ENCODE results near the gene USP53. TPM values are rescaled to one million over a fixed set of nuclear protein-coding genes. Genes with fewer than 3 reads are reported as not detected.

The USP53 gene
- total and polyA plus RNA-seq, 2 experiments from 2014 or later = 28.4 to 39.9 TPM

DNA sequence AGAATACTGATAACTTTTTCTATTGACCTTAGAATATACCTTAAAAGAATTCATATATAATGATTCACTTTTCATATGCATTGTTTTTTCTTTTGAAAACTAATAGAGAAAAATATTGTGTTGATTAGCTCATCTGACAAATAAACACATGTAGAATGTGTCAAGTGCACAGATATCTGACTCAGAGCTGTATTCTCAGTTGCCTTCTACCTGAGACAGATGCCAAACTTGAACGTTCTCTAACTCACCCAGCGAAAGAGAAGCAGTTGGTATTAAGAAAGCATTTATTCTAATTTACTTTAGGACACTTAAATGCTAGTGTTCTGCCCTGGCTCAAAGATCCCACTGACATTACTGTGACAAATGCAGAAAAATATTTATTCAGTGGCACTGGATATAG, 28.1 kb downstream of the USP53 start:
- no peaks in the 10 kb centered on the region for H3K9me2 ChIP-seq (replicated peaks; ENCODE audit: insufficient read depth)
- no peaks in the 10 kb centered on the region for H3K79me2 ChIP-seq
- no peaks in the 10 kb centered on the region for H3K9me3 ChIP-seq (ENCODE audit: low read depth)
- no peak for DNase-seq (ENCODE audit: low spot score)
- H3K27me3 ChIP-seq = no peaks in the 10 kb centered on the region
- no peaks in the 10 kb centered on the region for H3K36me3 ChIP-seq (replicated peaks; ENCODE audit: insufficient read depth, low read depth)
- no peak overlapping the region for H2AFZ ChIP-seq
- no peaks in the 10 kb centered on the region for H4K20me1 ChIP-seq (ENCODE audit: insufficient read depth, poor library complexity, severe bottlenecking)
- TF ChIP-seq, protein P1, sequence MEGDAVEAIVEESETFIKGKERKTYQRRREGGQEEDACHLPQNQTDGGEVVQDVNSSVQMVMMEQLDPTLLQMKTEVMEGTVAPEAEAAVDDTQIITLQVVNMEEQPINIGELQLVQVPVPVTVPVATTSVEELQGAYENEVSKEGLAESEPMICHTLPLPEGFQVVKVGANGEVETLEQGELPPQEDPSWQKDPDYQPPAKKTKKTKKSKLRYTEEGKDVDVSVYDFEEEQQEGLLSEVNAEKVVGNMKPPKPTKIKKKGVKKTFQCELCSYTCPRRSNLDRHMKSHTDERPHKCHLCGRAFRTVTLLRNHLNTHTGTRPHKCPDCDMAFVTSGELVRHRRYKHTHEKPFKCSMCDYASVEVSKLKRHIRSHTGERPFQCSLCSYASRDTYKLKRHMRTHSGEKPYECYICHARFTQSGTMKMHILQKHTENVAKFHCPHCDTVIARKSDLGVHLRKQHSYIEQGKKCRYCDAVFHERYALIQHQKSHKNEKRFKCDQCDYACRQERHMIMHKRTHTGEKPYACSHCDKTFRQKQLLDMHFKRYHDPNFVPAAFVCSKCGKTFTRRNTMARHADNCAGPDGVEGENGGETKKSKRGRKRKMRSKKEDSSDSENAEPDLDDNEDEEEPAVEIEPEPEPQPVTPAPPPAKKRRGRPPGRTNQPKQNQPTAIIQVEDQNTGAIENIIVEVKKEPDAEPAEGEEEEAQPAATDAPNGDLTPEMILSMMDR (IDR thresholded peaks at IDR 0.05; ENCODE audit: poor library complexity) = no peak
- TF ChIP-seq EZH2 (IDR thresholded peaks at IDR 0.05; ENCODE audit: borderline replicate concordance) (no peak), EZH2phosphoT487 (IDR thresholded peaks at IDR 0.05; ENCODE audit: low read depth, severe bottlenecking, unreplicated experiment) (no peak)
- no peaks in the 10 kb centered on the region for H3K4me1 ChIP-seq (ENCODE audit: insufficient read depth)
- H3K4me3 ChIP-seq = no peak overlapping the region
- H3K27ac ChIP-seq = no peak overlapping the region
- no peak overlapping the region for H3K4me2 ChIP-seq
- WGBS (ENCODE audit: low lambda C conversion rate, missing lambda C conversion rate) = 80% methylated on average over 2 of the region's 2 CpGs

GRCh38 chr4:119242417-119242816, 29.9 kb downstream of the USP53 start:
- Histone ChIP-seq H3K4me1 (ENCODE audit: insufficient read depth) (no peaks in the 10 kb centered on the region), H3K79me2 (no peaks in the 10 kb centered on the region), H2AFZ (no peak overlapping the region), H3K4me2 (no peak overlapping the region), H3K9me3 (ENCODE audit: low read depth) (no peaks in the 10 kb centered on the region), H3K4me3 (no peak overlapping the region), H3K36me3 (replicated peaks; ENCODE audit: insufficient read depth, low read depth) (no peaks in the 10 kb centered on the region), H4K20me1 (ENCODE audit: insufficient read depth, poor library complexity, severe bottlenecking) (no peaks in the 10 kb centered on the region), H3K27ac (no peak overlapping the region), H3K27me3 (no peaks in the 10 kb centered on the region), H3K9me2 (replicated peaks; ENCODE audit: insufficient read depth) (no peaks in the 10 kb centered on the region)
- TF ChIP-seq, protein P1 (IDR thresholded peaks at IDR 0.05; ENCODE audit: poor library complexity) = no peak
- TF ChIP-seq EZH2phosphoT487 (IDR thresholded peaks at IDR 0.05; ENCODE audit: low read depth, severe bottlenecking, unreplicated experiment) (no peak), EZH2 (IDR thresholded peaks at IDR 0.05; ENCODE audit: borderline replicate concordance) (no peak)
- no peak for DNase-seq (ENCODE audit: low spot score)
- WGBS (ENCODE audit: low lambda C conversion rate, missing lambda C conversion rate) = 89% methylated on average over 1 of the region's 1 CpG

GRCh38 chr4:119243868-119244267, 31.4 kb downstream of the USP53 start:
- no peak overlapping the region for H3K4me3 ChIP-seq
- TF ChIP-seq EZH2phosphoT487 (IDR thresholded peaks at IDR 0.05; ENCODE audit: low read depth, severe bottlenecking, unreplicated experiment) (no peak), EZH2 (IDR thresholded peaks at IDR 0.05; ENCODE audit: borderline replicate concordance) (no peak)
- TF ChIP-seq, protein P1 (IDR thresholded peaks at IDR 0.05; ENCODE audit: poor library complexity) = no peak
- no peak overlapping the region for H3K4me2 ChIP-seq
- H3K27me3 ChIP-seq = no peaks in the 10 kb centered on the region
- no peak overlapping the region for H2AFZ ChIP-seq
- DNase-seq (ENCODE audit: low spot score) = no peak
- H3K27ac ChIP-seq = no peak overlapping the region
- WGBS (ENCODE audit: low lambda C conversion rate, missing lambda C conversion rate) = 70% methylated on average over 1 of the region's 1 CpG
- no peaks in the 10 kb centered on the region for H3K9me2 ChIP-seq (replicated peaks; ENCODE audit: insufficient read depth)
- no peaks in the 10 kb centered on the region for H3K79me2 ChIP-seq
- H3K4me1 ChIP-seq (ENCODE audit: insufficient read depth) = no peaks in the 10 kb centered on the region
- H4K20me1 ChIP-seq (ENCODE audit: insufficient read depth, poor library complexity, severe bottlenecking) = no peaks in the 10 kb centered on the region
- no peaks in the 10 kb centered on the region for H3K36me3 ChIP-seq (replicated peaks; ENCODE audit: insufficient read depth, low read depth)
- H3K9me3 ChIP-seq (ENCODE audit: low read depth) = no peaks in the 10 kb centered on the region

DNA sequence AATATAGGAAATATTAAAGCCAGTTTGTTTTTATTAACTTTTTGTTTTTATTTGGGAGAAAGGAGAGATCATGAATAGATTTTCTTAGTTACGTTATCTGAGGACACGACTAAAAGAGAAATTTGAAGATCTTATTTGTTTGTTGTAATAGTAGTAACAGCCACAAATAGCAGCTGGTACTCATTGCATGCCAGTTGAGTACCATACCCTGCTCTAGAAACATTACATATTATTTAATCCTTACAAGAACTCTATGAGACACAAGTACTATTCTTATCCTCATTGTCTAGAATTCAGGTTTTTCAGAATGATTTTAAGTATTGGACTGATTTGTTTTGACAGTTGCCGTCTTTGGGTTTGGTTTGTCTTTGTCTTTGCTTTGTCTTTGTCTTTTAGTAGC, 31.8 kb downstream of the USP53 start:
- no peak for DNase-seq (ENCODE audit: low spot score)
- no peak overlapping the region for H3K27ac ChIP-seq
- no peak overlapping the region for H2AFZ ChIP-seq

More for the DNA sequence above, 31.8 kb downstream of the USP53 start:
- Histone ChIP-seq H3K4me3 (no peak overlapping the region), H3K9me3 (ENCODE audit: low read depth) (no peaks in the 10 kb centered on the region), H3K36me3 (replicated peaks; ENCODE audit: insufficient read depth, low read depth) (no peaks in the 10 kb centered on the region), H4K20me1 (ENCODE audit: insufficient read depth, poor library complexity, severe bottlenecking) (no peaks in the 10 kb centered on the region), H3K4me1 (ENCODE audit: insufficient read depth) (no peaks in the 10 kb centered on the region), H3K27me3 (no peaks in the 10 kb centered on the region), H3K9me2 (replicated peaks; ENCODE audit: insufficient read depth) (no peaks in the 10 kb centered on the region), H3K4me2 (no peak overlapping the region), H3K79me2 (no peaks in the 10 kb centered on the region)
- TF ChIP-seq EZH2phosphoT487 (IDR thresholded peaks at IDR 0.05; ENCODE audit: low read depth, severe bottlenecking, unreplicated experiment) = no peak
- TF ChIP-seq, protein P1 (IDR thresholded peaks at IDR 0.05; ENCODE audit: poor library complexity) = no peak
- TF ChIP-seq EZH2 (IDR thresholded peaks at IDR 0.05; ENCODE audit: borderline replicate concordance) = no peak
- 77% methylated on average over 3 of the region's 3 CpGs for WGBS (ENCODE audit: low lambda C conversion rate, missing lambda C conversion rate)

Measured in hepatocyte (in vitro differentiated cells).